SU-DHL-6 (cell line): ENCODE data around the gene RPP40.

Experiments
- H2AFZ ChIP-seq: fragments of 200-600 bp; sonication (generic); 2 replicates; pipeline ENCODE4 v1.6.1; 2014; ENCODE audit warnings: low read depth, mild to moderate bottlenecking, moderate library complexity, mixed read lengths, antibody characterized with exemption, low read length; ENCODE audit not compliant: severe bottlenecking
- H3F3A ChIP-seq: fragments of 200-600 bp; shearing (Covaris generic); 2 replicates; pipeline ENCODE4 v1.6.0; 2016; ENCODE audit warnings: antibody characterized with exemption, mild to moderate bottlenecking; ENCODE audit not compliant: insufficient read depth
- H3K27ac ChIP-seq: fragments of 200-600 bp; sonication (generic); 2 replicates; pipeline ENCODE4 v1.5.1; 2016; ENCODE audit warnings: low read depth, mild to moderate bottlenecking, low read length, moderate library complexity, mixed read lengths
- H3K27me3 ChIP-seq: fragments of 200-600 bp; sonication (generic), shearing (Covaris generic); 2 replicates; pipeline ENCODE4 v1.6.0; 2014; ENCODE audit warnings: mild to moderate bottlenecking, low read length
- H3K36me3 ChIP-seq: fragments of 200-600 bp; sonication (generic); 2 replicates; pipeline ENCODE4 v1.6.1; 2014; ENCODE audit warnings: mild to moderate bottlenecking, low read length, mixed read lengths
- H3K4me2 ChIP-seq: fragments of 300-600, 200-600 bp; shearing (Covaris generic), sonication (generic); 2 replicates; pipeline ENCODE4 v1.6.0; 2014; ENCODE audit warnings: low read length, low read depth, mild to moderate bottlenecking; ENCODE audit not compliant: poor library complexity, severe bottlenecking
- H3K4me3 ChIP-seq: fragments of 200-600 bp; sonication (generic); 2 replicates; pipeline ENCODE4 v1.5.1; 2014; ENCODE audit warnings: antibody characterized with exemption, low read length, mild to moderate bottlenecking, mixed read lengths; ENCODE audit not compliant: insufficient read depth, poor library complexity, severe bottlenecking
- H3K79me2 ChIP-seq: fragments of 200-600 bp; sonication (generic); 2 replicates; pipeline ENCODE4 v1.6.1; 2014; ENCODE audit warnings: mild to moderate bottlenecking, low read length, moderate library complexity; ENCODE audit not compliant: insufficient read depth
- H3K9ac ChIP-seq: fragments of 200-600 bp; sonication (generic); 2 replicates; pipeline ENCODE4 v1.7.0; 2014; ENCODE audit warnings: mild to moderate bottlenecking, low read length
- H3K9me2 ChIP-seq: fragments of 200-600 bp; sonication (generic); replicated peaks from 2 replicates; pipeline ENCODE4 v1.6.1; 2014; ENCODE audit warnings: low read length; ENCODE audit not compliant: insufficient read depth
- H3K9me3 ChIP-seq: fragments of 200-600 bp; sonication (generic); 2 replicates; pipeline ENCODE4 v1.6.1; 2014; ENCODE audit warnings: low read length, mixed read lengths; ENCODE audit not compliant: insufficient read depth
- H4K20me1 ChIP-seq: fragments of 200-600 bp; sonication (generic); 2 replicates; pipeline ENCODE4 v1.6.1; 2014; ENCODE audit warnings: low read depth, mild to moderate bottlenecking, antibody characterized with exemption, low read length, moderate library complexity, mixed read lengths
- EZH2phosphoT487 ChIP-seq: fragments of 200-600 bp; sonication (generic), shearing (Covaris generic); conservative IDR thresholded peaks from 2 replicates; pipeline ENCODE4 v1.6.1; 2018; ENCODE audit warnings: mild to moderate bottlenecking, antibody characterized with exemption, low read length, moderate library complexity, mixed read lengths
- TF ChIP-seq, protein P1 (sequence below): fragments of 200-600 bp; sonication (generic); IDR thresholded peaks from one replicate; pipeline ENCODE4 v1.5.1; 2017; ENCODE audit warnings: antibody characterized with exemption, mild to moderate bottlenecking, low read length, moderate library complexity; ENCODE audit not compliant: insufficient read depth, poor library complexity, severe bottlenecking

Gene RPP40

DNA sequence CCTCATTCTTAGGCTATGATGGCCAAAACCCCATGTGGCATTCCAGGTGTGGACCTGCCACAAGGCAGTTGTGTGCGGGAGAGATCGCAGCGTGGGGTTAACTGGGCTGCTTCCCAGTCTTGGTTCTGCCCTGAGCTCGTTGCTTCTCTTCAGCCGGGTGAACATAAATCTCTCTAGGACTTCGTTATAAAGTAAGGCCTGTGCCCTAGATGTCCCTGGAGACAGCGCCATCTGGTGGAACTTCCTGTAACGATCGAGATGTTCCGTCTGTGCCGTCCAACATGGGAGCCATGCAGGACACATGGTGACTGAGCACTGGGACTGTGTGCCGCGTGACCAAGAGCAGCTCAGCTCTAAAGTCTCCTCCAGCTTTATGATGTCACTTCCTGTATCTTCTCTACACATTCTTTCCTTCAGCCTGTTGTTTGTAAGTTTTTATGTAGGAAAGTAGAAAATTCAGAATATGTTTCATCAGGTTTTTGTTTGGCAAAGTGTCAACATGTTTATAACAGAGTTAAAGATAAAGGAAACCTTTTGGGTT lies 26.8 kb upstream of the RPP40 start:
- no peaks in the 10 kb centered on the region for H3K27me3 ChIP-seq
- TF ChIP-seq, protein P1, sequence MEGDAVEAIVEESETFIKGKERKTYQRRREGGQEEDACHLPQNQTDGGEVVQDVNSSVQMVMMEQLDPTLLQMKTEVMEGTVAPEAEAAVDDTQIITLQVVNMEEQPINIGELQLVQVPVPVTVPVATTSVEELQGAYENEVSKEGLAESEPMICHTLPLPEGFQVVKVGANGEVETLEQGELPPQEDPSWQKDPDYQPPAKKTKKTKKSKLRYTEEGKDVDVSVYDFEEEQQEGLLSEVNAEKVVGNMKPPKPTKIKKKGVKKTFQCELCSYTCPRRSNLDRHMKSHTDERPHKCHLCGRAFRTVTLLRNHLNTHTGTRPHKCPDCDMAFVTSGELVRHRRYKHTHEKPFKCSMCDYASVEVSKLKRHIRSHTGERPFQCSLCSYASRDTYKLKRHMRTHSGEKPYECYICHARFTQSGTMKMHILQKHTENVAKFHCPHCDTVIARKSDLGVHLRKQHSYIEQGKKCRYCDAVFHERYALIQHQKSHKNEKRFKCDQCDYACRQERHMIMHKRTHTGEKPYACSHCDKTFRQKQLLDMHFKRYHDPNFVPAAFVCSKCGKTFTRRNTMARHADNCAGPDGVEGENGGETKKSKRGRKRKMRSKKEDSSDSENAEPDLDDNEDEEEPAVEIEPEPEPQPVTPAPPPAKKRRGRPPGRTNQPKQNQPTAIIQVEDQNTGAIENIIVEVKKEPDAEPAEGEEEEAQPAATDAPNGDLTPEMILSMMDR, result peak; percentile 90
- no peak for TF ChIP-seq EZH2phosphoT487
- H3K4me2 ChIP-seq, result no peak overlapping the region
- H2AFZ ChIP-seq, result peak overlapping the region; percentile 66
- no peaks in the 10 kb centered on the region for H4K20me1 ChIP-seq
- no peak overlapping the region for H3K27ac ChIP-seq
- no peak overlapping the region for H3K4me3 ChIP-seq
- no peaks in the 10 kb centered on the region for H3F3A ChIP-seq
- no peaks in the 10 kb centered on the region for H3K9me2 ChIP-seq
- no peaks in the 10 kb centered on the region for H3K36me3 ChIP-seq
- H3K9ac ChIP-seq, result no peak overlapping the region
- no peaks in the 10 kb centered on the region for H3K9me3 ChIP-seq
- H3K79me2 ChIP-seq, result no peaks in the 10 kb centered on the region

- H3K9me2 ChIP-seq, result no peaks in the 10 kb centered on the region
- no peaks in the 10 kb centered on the region for H3K79me2 ChIP-seq
- no peak overlapping the region for H2AFZ ChIP-seq
- H3K36me3 ChIP-seq, result no peaks in the 10 kb centered on the region
- H3K4me2 ChIP-seq, result no peak overlapping the region
- no peak overlapping the region for H3K9ac ChIP-seq
- H3F3A ChIP-seq, result no peaks in the 10 kb centered on the region
- TF ChIP-seq, protein P1, result no peak
- TF ChIP-seq EZH2phosphoT487, result no peak
- H3K4me3 ChIP-seq, result no peak overlapping the region
- no peaks in the 10 kb centered on the region for H4K20me1 ChIP-seq
- H3K27me3 ChIP-seq, result no peaks in the 10 kb centered on the region
- no peak overlapping the region for H3K27ac ChIP-seq
- H3K9me3 ChIP-seq, result no peaks in the 10 kb centered on the region
Measured at GRCh38 chr6:5029609-5030008, 25.8 kb upstream of the RPP40 start.

- Histone ChIP-seq H3K27ac (no peak overlapping the region), H3K4me3 (no peak overlapping the region), H3K79me2 (no peaks in the 10 kb centered on the region), H3F3A (no peaks in the 10 kb centered on the region), H3K9me2 (no peaks in the 10 kb centered on the region), H2AFZ (no peak overlapping the region), H3K27me3 (no peaks in the 10 kb centered on the region), H3K4me2 (no peak overlapping the region), H4K20me1 (no peaks in the 10 kb centered on the region), H3K9me3 (no peaks in the 10 kb centered on the region), H3K9ac (no peak overlapping the region), H3K36me3 (no peaks in the 10 kb centered on the region)
- TF ChIP-seq, protein P1, result no peak
- no peak for TF ChIP-seq EZH2phosphoT487
Measured at GRCh38 chr6:5028921-5029320, 25.1 kb upstream of the RPP40 start.
